HG03060 (cell line): ENCODE data around the gene DSCAM.

ENCODE experiments used
- ATAC-seq: cut with Tn5 transposase; IDR thresholded peaks from one replicate; pipeline ENCODE4 v1.9.1; 2021; ENCODE audit warnings: low read depth, moderate number of reproducible peaks; ENCODE audit not compliant: unreplicated experiment

Gene DSCAM

GRCh38 chr21:40671716-40672115 is 175.2 kb downstream of the DSCAM start:
- no peak for ATAC-seq

- ATAC-seq, result no peak
Observed at GRCh38 chr21:40668555-40669275, 178.2 kb downstream of the DSCAM start.

- ATAC-seq, result no peak
Observed at GRCh38 chr21:40667967-40668366, 179.0 kb downstream of the DSCAM start.

GRCh38 chr21:40662889-40663288 is 184.1 kb downstream of the DSCAM start:
- ATAC-seq, result no peak

- ATAC-seq, result no peak
Observed at GRCh38 chr21:40660461-40660860, 186.5 kb downstream of the DSCAM start.

GRCh38 chr21:40658311-40658710 is 188.6 kb downstream of the DSCAM start:
- no peak for ATAC-seq

- ATAC-seq, result no peak
Observed at GRCh38 chr21:40652436-40652835, 194.5 kb downstream of the DSCAM start.

GRCh38 chr21:40647706-40648105 is 199.3 kb downstream of the DSCAM start:
- no peak for ATAC-seq

- ATAC-seq, result no peak
Observed at GRCh38 chr21:40646651-40647050, 200.3 kb downstream of the DSCAM start.

- ATAC-seq, result no peak
Observed at GRCh38 chr21:40641042-40641441, 205.9 kb downstream of the DSCAM start.

- ATAC-seq, result no peak
Observed at GRCh38 chr21:40640266-40640789, 206.6 kb downstream of the DSCAM start.

- ATAC-seq, result no peak
Observed at GRCh38 chr21:40639616-40640194, 207.3 kb downstream of the DSCAM start.

GRCh38 chr21:40638466-40639251 is 208.3 kb downstream of the DSCAM start:
- no peak for ATAC-seq

- ATAC-seq, result no peak
Observed at GRCh38 chr21:40636026-40636425, 210.9 kb downstream of the DSCAM start.

GRCh38 chr21:40635391-40635790 is 211.6 kb downstream of the DSCAM start:
- ATAC-seq, result no peak

- no peak for ATAC-seq
Observed at GRCh38 chr21:40634141-40634540, 212.8 kb downstream of the DSCAM start.

- ATAC-seq, result no peak
Observed at GRCh38 chr21:40633048-40633447, 213.9 kb downstream of the DSCAM start.

- ATAC-seq, result no peak
Observed at GRCh38 chr21:40631211-40631610, 215.7 kb downstream of the DSCAM start.

- ATAC-seq, result no peak
Observed at GRCh38 chr21:40625991-40626390, 221.0 kb downstream of the DSCAM start.

- ATAC-seq, result no peak
Observed at GRCh38 chr21:40623528-40623927, 223.4 kb downstream of the DSCAM start.

- no peak for ATAC-seq
Observed at GRCh38 chr21:40622531-40622930, 224.4 kb downstream of the DSCAM start.
